A549 (cell line): ENCODE measurements around the gene CIITA. TPM values are rescaled to one million over a fixed set of nuclear protein-coding genes. Genes with fewer than 3 reads are reported as not detected.

ENCODE experiments used
- ATAC-seq, 2 experiments: fragments of 200-7000 bp in 1 of 2; fragments of >200 bp in 1 of 2; cut with Nextera tagmentation in 1 of 2; cut with Tn5 transposase in 1 of 2; 3 replicates each; pipeline versions ENCODE4 v1.8.0 to v1.9.1; 2018 to 2020; ENCODE audit warnings: mild to moderate bottlenecking in 1 of 2, moderate library complexity in 1 of 2
- CTCF ChIA-PET: fragments of 300-600 bp; sonication (Branson Sonifier 250); formaldehyde crosslinking; extraction: SDS; loops from one replicate; lab custom pipeline; 2021; ENCODE audit warnings: antibody characterized with exemption, inconsistent platforms; lab: Yijun Ruan, JAX
- POLR2A ChIA-PET: fragments of 350-600 bp; formaldehyde crosslinking; extraction: SDS; loops from one replicate; lab custom pipeline; 2021; ENCODE audit warnings: antibody characterized with exemption, inconsistent platforms; lab: Yijun Ruan, JAX
- DNase-seq, 2 experiments: peaks; one replicate each; pipeline versions ENCODE4 v3.0.0 to v3.0.0-alpha.2; 2011 to 2016; ENCODE audit warnings: low read depth in 1 of 2, low spot score in 1 of 2
- FAIRE-seq: peaks from 2 replicates; lab custom pipeline; 2011; peaks lifted over from hg19 to GRCh38; lab: Jason Lieb, UNC
- H3K27ac ChIP-seq, 2 experiments: fragments of >200 bp; sonication (Bioruptor Twin); formaldehyde crosslinking; 3 replicates each; pipeline ENCODE4 v1.5.1; 2016 to 2017
- H3K4me1 ChIP-seq: fragments of >200 bp; sonication (Bioruptor Twin); formaldehyde crosslinking; 3 replicates; pipeline ENCODE4 v1.6.1; 2016
- H3K4me2 ChIP-seq: fragments of >200 bp; sonication (Bioruptor Twin); formaldehyde crosslinking; 3 replicates; pipeline ENCODE4 v1.6.1; 2016
- H3K4me3 ChIP-seq: fragments of >200 bp; sonication (Bioruptor Twin); formaldehyde crosslinking; 3 replicates; pipeline ENCODE4 v1.5.1; 2016
- H3K9me3 ChIP-seq: fragments of >200 bp; sonication (Bioruptor Twin); formaldehyde crosslinking; 3 replicates; pipeline ENCODE4 v1.6.1; 2016
- BHLHE40 ChIP-seq: IDR thresholded peaks from 2 replicates; pipeline ENCODE4 v1.6.1; 2012; ENCODE audit warnings: low read depth, low read length, inconsistent platforms
- CHD2 ChIP-seq: fragments of 150-350 bp; IDR thresholded peaks from 2 replicates; pipeline ENCODE4 v1.6.1; 2014; ENCODE audit warnings: low read length; ENCODE audit not compliant: partially characterized antibody
- CTCF ChIP-seq: fragments of >200 bp; sonication (Bioruptor Twin); formaldehyde crosslinking; IDR thresholded peaks from 3 replicates; pipeline ENCODE4 v1.5.1; 2016
- E2F6 ChIP-seq: IDR thresholded peaks from 2 replicates; pipeline ENCODE4 v1.6.1; 2012; ENCODE audit warnings: low read depth, borderline replicate concordance
- EHF ChIP-seq: fragments of 250-450 bp; sonication (Bioruptor Pico); IDR thresholded peaks from 2 replicates; pipeline ENCODE4 v1.5.0; 2020; ENCODE audit warnings: mild to moderate bottlenecking
- EHMT2 ChIP-seq: fragments of 200-600 bp; sonication (generic); IDR thresholded peaks from 2 replicates; pipeline ENCODE4 v1.6.1; 2016; ENCODE audit warnings: antibody characterized with exemption, low read depth, mild to moderate bottlenecking, moderate library complexity
- ESRRA ChIP-seq: fragments of 150-350 bp; IDR thresholded peaks from 2 replicates; pipeline ENCODE4 v1.6.1; 2014; ENCODE audit warnings: mild to moderate bottlenecking, low read length, borderline replicate concordance
- FOSB ChIP-seq: fragments of 250-450 bp; sonication (Bioruptor Pico); IDR thresholded peaks from 2 replicates; pipeline ENCODE4 v1.5.0; 2020; ENCODE audit warnings: mild to moderate bottlenecking, moderate library complexity
- HDAC2 ChIP-seq: fragments of 200-600 bp; sonication (generic); IDR thresholded peaks from 2 replicates; pipeline ENCODE4 v1.6.1; 2016
- HMGXB4 ChIP-seq: fragments of 250-450 bp; sonication (Bioruptor Pico); IDR thresholded peaks from 2 replicates; pipeline ENCODE4 v1.5.0; 2021; ENCODE audit warnings: mild to moderate bottlenecking, moderate library complexity, borderline replicate concordance
- JUN ChIP-seq, 2 experiments: fragments of >200 bp; sonication (Bioruptor Twin); formaldehyde crosslinking; IDR thresholded peaks; 2 replicates in 1 of 2; 3 replicates in 1 of 2; pipeline ENCODE4 v1.6.1; 2016 to 2017
- JUNB ChIP-seq: fragments of >200 bp; sonication (Bioruptor Twin); formaldehyde crosslinking; IDR thresholded peaks from 2 replicates; pipeline ENCODE4 v1.6.1; 2016
- KDM5A ChIP-seq: fragments of 200-600 bp; sonication (generic); IDR thresholded peaks from 2 replicates; pipeline ENCODE4 v1.6.1; 2016; ENCODE audit warnings: antibody characterized with exemption, mild to moderate bottlenecking
- MAFK ChIP-seq: fragments of 450-650 bp; IDR thresholded peaks from 2 replicates; pipeline ENCODE4 v1.6.1; 2014; ENCODE audit not compliant: partially characterized antibody
- MAZ ChIP-seq: fragments of 150-350 bp; IDR thresholded peaks from 2 replicates; pipeline ENCODE4 v1.6.1; 2014; ENCODE audit warnings: antibody characterized with exemption, low read depth, low read length, borderline replicate concordance
- NPAS2 ChIP-seq: fragments of 250-450 bp; sonication (Bioruptor Pico); IDR thresholded peaks from 2 replicates; pipeline ENCODE4 v1.8.0; 2022; ENCODE audit warnings: mild to moderate bottlenecking, moderate library complexity, borderline replicate concordance
- NR3C1 ChIP-seq: fragments of >200 bp; sonication (Bioruptor Twin); formaldehyde crosslinking; IDR thresholded peaks from 3 replicates; pipeline ENCODE4 v1.6.1; 2017
- PBX3 ChIP-seq: IDR thresholded peaks from 2 replicates; pipeline ENCODE4 v1.6.1; 2012
- PHF8 ChIP-seq: fragments of 200-600 bp; sonication (generic); IDR thresholded peaks from 2 replicates; pipeline ENCODE4 v1.6.1; 2016; ENCODE audit warnings: low read depth, mild to moderate bottlenecking, antibody characterized with exemption, moderate library complexity, borderline replicate concordance
- RARB ChIP-seq: fragments of 250-450 bp; sonication (Bioruptor Pico); IDR thresholded peaks from 2 replicates; pipeline ENCODE4 v1.8.0; 2021; ENCODE audit warnings: mild to moderate bottlenecking, moderate library complexity
- REST ChIP-seq: fragments of 200-600 bp; sonication (generic); IDR thresholded peaks from 2 replicates; pipeline ENCODE4 v1.6.1; 2016; ENCODE audit warnings: antibody characterized with exemption, mild to moderate bottlenecking, moderate library complexity
- USF2 ChIP-seq: fragments of 450-650 bp; IDR thresholded peaks from 2 replicates; pipeline ENCODE4 v1.6.1; 2014; ENCODE audit warnings: antibody characterized with exemption
- ZSCAN20 ChIP-seq: fragments of 250-450 bp; sonication (Bioruptor Pico); IDR thresholded peaks from 2 replicates; pipeline ENCODE4 v1.8.0; 2022; ENCODE audit warnings: mild to moderate bottlenecking, moderate library complexity
- WGBS: methylation state at CpG from one replicate; pipeline ENCODE4 v1.1.6; 2017; ENCODE audit errors: missing lambda C conversion rate; 5-methylcytosine and 5-hydroxymethylcytosine counted together
- polyA plus RNA-seq, 4 experiments: library from polyadenylated mRNA; depleted of rRNA in 3 of 4; stranded (reverse); fragments of >200 nt; fragmentation: RNase III in 1 of 4; extraction: RNeasy Plus Mini Kit Qiagen cat#74134 plus additional on column Dnase treatment in 1 of 4; gene quantifications; 2 replicates in 3 of 4; 3 replicates in 1 of 4; pipeline ENCODE4 v1.2.3, GENCODE V29; 2011 to 2017

The CIITA gene
- polyA plus RNA-seq, 2 of the 4 experiments (the other 2 are of a cell fraction) = 0.06 TPM; not detected in 1

- CTCF ChIA-PET = interaction anchor here (1.4 to 12.2 kb wide), 2 partner anchors 9 to 19 kb away, joined by 3 to 284 read pairs; no protein-coding TSS in a partner anchor
- 56% methylated on average over 5 of the region's 5 CpGs for WGBS
- Histone ChIP-seq H3K4me1 (peaks cover 25% of the 10 kb centered on the region; the same call in 2 of the 3 replicates), H3K4me3 (no peak overlapping the region), H3K4me2 (peak overlapping the region; percentile 82; the same call in 2 of the 3 replicates), H3K9me3 (no peaks in the 10 kb centered on the region), H3K27ac (no peak overlapping the region)
- ATAC-seq (no peak), FAIRE-seq (no peak), DNase-seq (no peak)
- no peak for TF ChIP-seq MAZ
- TF ChIP-seq ESRRA = no peak
- TF ChIP-seq PBX3 = no peak
- TF ChIP-seq FOSB (CRISPR knock-in tag) = no peak
- no peak for TF ChIP-seq NPAS2 (CRISPR knock-in tag)
- TF ChIP-seq ZSCAN20 (CRISPR knock-in tag) = no peak
- no peak for TF ChIP-seq EHF
- TF ChIP-seq HDAC2 = no peak
- no peak for TF ChIP-seq PHF8
- no peak for TF ChIP-seq CTCF
- no peak for TF ChIP-seq USF2
- TF ChIP-seq JUN (IDR thresholded peaks at IDR 0.05) = no peak
- no peak for TF ChIP-seq RARB (CRISPR knock-in tag)
- TF ChIP-seq BHLHE40 = no peak
- no peak for TF ChIP-seq EHMT2
- no peak for TF ChIP-seq CHD2
- TF ChIP-seq JUNB = no peak
- no peak for TF ChIP-seq REST
- no peak for TF ChIP-seq KDM5A
- POLR2A ChIA-PET = no interaction called here
Observed at GRCh38 chr16:10946308-10946707, 69.3 kb downstream of the CIITA start.

- FAIRE-seq (no peak), ATAC-seq (no peak), DNase-seq (no peak)
- POLR2A ChIA-PET = no interaction called here
- no peak overlapping the region for H3K27ac ChIP-seq
- no peak overlapping the region for H3K4me2 ChIP-seq
- H3K9me3 ChIP-seq = no peaks in the 10 kb centered on the region
- 89% methylated on average over 10 of the region's 10 CpGs for WGBS
- peaks cover 25% of the 10 kb centered on the region; the same call in 2 of the 3 replicates for H3K4me1 ChIP-seq
- H3K4me3 ChIP-seq = no peak overlapping the region
- no peak for TF ChIP-seq E2F6
- TF ChIP-seq ZSCAN20 (CRISPR knock-in tag) = no peak
- TF ChIP-seq MAFK = no peak
- TF ChIP-seq HMGXB4 = no peak
- no peak for TF ChIP-seq NR3C1
- TF ChIP-seq EHF = no peak
- CTCF ChIA-PET = interaction anchor here (0.8 to 12.2 kb wide), 3 partner anchors 18 to 1121 kb away, joined by 3 to 284 read pairs (median 33); partner anchors contain the start of gene SOCS1
Observed at GRCh38 chr16:10947211-10947787, 70.3 kb downstream of the CIITA start.
